A549 (cell line): ENCODE results near the gene ZSCAN22. TPM values are rescaled to one million over a fixed set of nuclear protein-coding genes. Genes with fewer than 3 reads are reported as not detected.
A peak's percentile ranks its signal among the peaks of the same experiment; 100 is the strongest.

Experiments
- ATAC-seq, 2 experiments: fragments of 200-7000 bp in 1 of 2; fragments of >200 bp in 1 of 2; cut with Nextera tagmentation in 1 of 2; cut with Tn5 transposase in 1 of 2; 3 replicates each; pipeline versions ENCODE4 v1.8.0 to v1.9.1; 2018 to 2020; ENCODE audit warnings: mild to moderate bottlenecking in 1 of 2, moderate library complexity in 1 of 2
- CTCF ChIA-PET: fragments of 300-600 bp; sonication (Branson Sonifier 250); formaldehyde crosslinking; extraction: SDS; loops from one replicate; lab custom pipeline; 2021; ENCODE audit warnings: antibody characterized with exemption, inconsistent platforms; lab: Yijun Ruan, JAX
- POLR2A ChIA-PET: fragments of 350-600 bp; formaldehyde crosslinking; extraction: SDS; loops from one replicate; lab custom pipeline; 2021; ENCODE audit warnings: antibody characterized with exemption, inconsistent platforms; lab: Yijun Ruan, JAX
- DNase-seq, 2 experiments: peaks; one replicate each; pipeline versions ENCODE4 v3.0.0 to v3.0.0-alpha.2; 2011 to 2016; ENCODE audit warnings: low read depth in 1 of 2, low spot score in 1 of 2
- FAIRE-seq: peaks from 2 replicates; lab custom pipeline; 2011; peaks lifted over from hg19 to GRCh38; lab: Jason Lieb, UNC
- H3K27ac ChIP-seq, 2 experiments: fragments of >200 bp; sonication (Bioruptor Twin); formaldehyde crosslinking; 3 replicates each; pipeline ENCODE4 v1.5.1; 2016 to 2017
- H3K4me1 ChIP-seq: fragments of >200 bp; sonication (Bioruptor Twin); formaldehyde crosslinking; 3 replicates; pipeline ENCODE4 v1.6.1; 2016
- H3K4me2 ChIP-seq: fragments of >200 bp; sonication (Bioruptor Twin); formaldehyde crosslinking; 3 replicates; pipeline ENCODE4 v1.6.1; 2016
- H3K4me3 ChIP-seq: fragments of >200 bp; sonication (Bioruptor Twin); formaldehyde crosslinking; 3 replicates; pipeline ENCODE4 v1.5.1; 2016
- H3K9me3 ChIP-seq: fragments of >200 bp; sonication (Bioruptor Twin); formaldehyde crosslinking; 3 replicates; pipeline ENCODE4 v1.6.1; 2016
- CEBPB ChIP-seq, 2 experiments: fragments of >200 bp in 1 of 2; sonication (Bioruptor Twin) in 1 of 2; formaldehyde crosslinking in 1 of 2; IDR thresholded peaks; 2 replicates each; pipeline ENCODE4 v1.6.1; 2012 to 2016
- EP300 ChIP-seq, 2 experiments: fragments of >200 bp; sonication (Bioruptor Twin); formaldehyde crosslinking; IDR thresholded peaks; 2 replicates in 1 of 2; 3 replicates in 1 of 2; pipeline ENCODE4 v1.6.1; 2016 to 2017
- ESRRA ChIP-seq: fragments of 150-350 bp; IDR thresholded peaks from 2 replicates; pipeline ENCODE4 v1.6.1; 2014; ENCODE audit warnings: mild to moderate bottlenecking, low read length, borderline replicate concordance
- FOSB ChIP-seq: fragments of 250-450 bp; sonication (Bioruptor Pico); IDR thresholded peaks from 2 replicates; pipeline ENCODE4 v1.5.0; 2020; ENCODE audit warnings: mild to moderate bottlenecking, moderate library complexity
- FOXS1 ChIP-seq: fragments of 250-450 bp; sonication (Bioruptor Pico); IDR thresholded peaks from 2 replicates; pipeline ENCODE4 v1.5.0; 2020; ENCODE audit warnings: mild to moderate bottlenecking, moderate library complexity
- HDAC2 ChIP-seq: fragments of 200-600 bp; sonication (generic); IDR thresholded peaks from 2 replicates; pipeline ENCODE4 v1.6.1; 2016
- HOXB13 ChIP-seq: fragments of 250-450 bp; sonication (Bioruptor Pico); IDR thresholded peaks from 2 replicates; pipeline ENCODE4 v1.5.0; 2020; ENCODE audit warnings: low read depth, mild to moderate bottlenecking, moderate library complexity
- NR3C1 ChIP-seq: fragments of >200 bp; sonication (Bioruptor Twin); formaldehyde crosslinking; IDR thresholded peaks from 3 replicates; pipeline ENCODE4 v1.6.1; 2017
- PHF8 ChIP-seq: fragments of 200-600 bp; sonication (generic); IDR thresholded peaks from 2 replicates; pipeline ENCODE4 v1.6.1; 2016; ENCODE audit warnings: low read depth, mild to moderate bottlenecking, antibody characterized with exemption, moderate library complexity, borderline replicate concordance
- TP53 ChIP-seq: fragments of 250-450 bp; sonication (Bioruptor Pico); IDR thresholded peaks from 2 replicates; pipeline ENCODE4 v1.5.0; 2021; ENCODE audit warnings: mild to moderate bottlenecking, moderate library complexity
- ZC3H11A ChIP-seq: fragments of 450-650 bp; IDR thresholded peaks from 2 replicates; pipeline ENCODE4 v1.6.1; 2014; ENCODE audit warnings: antibody characterized with exemption, mild to moderate bottlenecking
- ZSCAN20 ChIP-seq: fragments of 250-450 bp; sonication (Bioruptor Pico); IDR thresholded peaks from 2 replicates; pipeline ENCODE4 v1.8.0; 2022; ENCODE audit warnings: mild to moderate bottlenecking, moderate library complexity
- WGBS: methylation state at CpG from one replicate; pipeline ENCODE4 v1.1.6; 2017; ENCODE audit errors: missing lambda C conversion rate; 5-methylcytosine and 5-hydroxymethylcytosine counted together
- polyA plus RNA-seq, 4 experiments: library from polyadenylated mRNA; depleted of rRNA in 3 of 4; stranded (reverse); fragments of >200 nt; fragmentation: RNase III in 1 of 4; extraction: RNeasy Plus Mini Kit Qiagen cat#74134 plus additional on column Dnase treatment in 1 of 4; gene quantifications; 2 replicates in 3 of 4; 3 replicates in 1 of 4; pipeline ENCODE4 v1.2.3, GENCODE V29; 2011 to 2017
- TF ChIP-seq, protein P1 (sequence below): IDR thresholded peaks from 2 replicates; pipeline ENCODE4 v1.6.1; 2012; ENCODE audit warnings: low read depth, borderline replicate concordance
- TF ChIP-seq, protein P2 (sequence below): fragments of >200 bp; sonication (Bioruptor Twin); formaldehyde crosslinking; IDR thresholded peaks from 3 replicates; pipeline ENCODE4 v1.5.1; 2016
- TF ChIP-seq, protein P3 (sequence below): fragments of >200 bp; sonication (Bioruptor Twin); formaldehyde crosslinking; IDR thresholded peaks from 2 replicates; pipeline ENCODE4 v1.6.1; 2016
- TF ChIP-seq, protein P4 (sequence below): IDR thresholded peaks from 2 replicates; pipeline ENCODE4 v1.6.1; 2012
- TF ChIP-seq, protein P5 (sequence below): fragments of 200-600 bp; sonication (generic); IDR thresholded peaks from 2 replicates; pipeline ENCODE4 v1.6.1; 2016; ENCODE audit warnings: antibody characterized with exemption, mild to moderate bottlenecking, moderate library complexity

ZSCAN22 gene
- polyA plus RNA-seq, 2 of the 4 experiments (the other 2 are of a cell fraction), result 2.0 to 4.4 TPM

DNA sequence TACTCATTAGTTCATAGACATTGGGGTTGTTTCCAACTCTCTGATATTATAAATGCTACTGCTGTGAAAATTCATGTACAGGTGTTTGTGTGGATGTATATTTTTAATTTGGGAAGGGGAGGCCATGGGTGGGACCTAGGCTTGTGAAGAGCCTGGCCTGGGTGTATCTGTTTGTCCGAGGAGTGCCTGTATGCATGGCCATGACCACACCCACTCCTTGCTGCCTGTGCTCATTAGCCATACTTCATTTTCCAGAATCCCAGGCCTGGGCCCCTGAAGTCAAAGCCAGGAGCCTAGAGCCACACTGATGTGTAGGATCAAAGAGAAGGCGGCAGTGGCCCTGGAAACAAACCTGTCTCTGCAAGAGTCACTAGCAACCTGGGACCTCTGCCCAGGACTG is 11.2 kb upstream of the ZSCAN22 start:
- H3K9me3 ChIP-seq, result peaks cover 52% of the 10 kb centered on the region
- CTCF ChIA-PET, result interaction anchor here (1.2 kb wide), 1 partner anchor 11 kb away, joined by 3 read pairs; no protein-coding TSS in a partner anchor
- FAIRE-seq, result no peak
- no peak overlapping the region for H3K4me2 ChIP-seq
- WGBS, result 88% methylated on average over 2 of the region's 2 CpGs
- no peak for TF ChIP-seq EP300 (IDR thresholded peaks at IDR 0.05)
- TF ChIP-seq HDAC2, result no peak
- no peak for TF ChIP-seq FOSB (CRISPR knock-in tag)
- TF ChIP-seq, protein P1, sequence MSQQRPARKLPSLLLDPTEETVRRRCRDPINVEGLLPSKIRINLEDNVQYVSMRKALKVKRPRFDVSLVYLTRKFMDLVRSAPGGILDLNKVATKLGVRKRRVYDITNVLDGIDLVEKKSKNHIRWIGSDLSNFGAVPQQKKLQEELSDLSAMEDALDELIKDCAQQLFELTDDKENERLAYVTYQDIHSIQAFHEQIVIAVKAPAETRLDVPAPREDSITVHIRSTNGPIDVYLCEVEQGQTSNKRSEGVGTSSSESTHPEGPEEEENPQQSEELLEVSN, result no peak
- no peak for TF ChIP-seq PHF8
- no peak for TF ChIP-seq ESRRA
- TF ChIP-seq ZC3H11A, result no peak
- TF ChIP-seq FOXS1 (CRISPR knock-in tag), result no peak
- TF ChIP-seq NR3C1, result no peak
- no peak for TF ChIP-seq TP53 (CRISPR knock-in tag)
- TF ChIP-seq, all 56 proteins: peak for 0
- Histone ChIP-seq H3K27ac (no peak overlapping the region), H3K4me1 (no peaks in the 10 kb centered on the region), H3K4me3 (no peak overlapping the region)
- ATAC-seq, result no peak
- POLR2A ChIA-PET, result no interaction called here
- DNase-seq, result no peak

DNA sequence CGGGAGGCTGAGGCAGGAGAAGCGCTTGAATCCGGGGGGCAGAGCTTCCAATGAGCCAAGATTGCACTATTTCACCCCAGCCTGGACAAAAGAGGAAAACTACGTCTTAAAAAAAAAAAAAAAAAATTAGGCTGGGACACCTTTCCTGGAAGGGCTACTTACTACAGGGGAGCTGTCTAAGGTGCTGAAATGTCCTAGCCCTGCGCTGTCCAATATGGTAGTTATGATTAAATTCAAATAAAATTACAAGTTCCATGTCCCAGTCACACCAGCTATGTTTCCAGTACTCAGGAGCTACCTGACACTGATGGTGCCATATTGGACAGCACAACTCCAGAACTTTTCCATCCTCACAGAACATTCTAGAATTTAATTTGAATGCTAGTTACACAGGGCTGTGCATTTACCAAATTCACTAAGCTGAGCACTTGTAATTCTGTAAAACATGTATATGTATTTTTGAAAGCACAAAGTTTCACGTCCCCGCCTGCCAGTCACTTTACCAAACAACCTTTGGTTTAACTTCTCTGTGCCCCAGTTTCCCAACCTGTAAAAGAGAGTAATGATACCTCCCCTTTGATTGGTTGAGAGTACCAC is 9.2 kb upstream of the ZSCAN22 start:
- ChIA-PET POLR2A (interaction anchor here (0.6 to 2.8 kb wide), 4 partner anchors 9 to 155 kb away, joined by 3 to 11 read pairs (median 6); partner anchors contain the start of genes ERVK3-1, ZNF497 and ZSCAN22), CTCF (interaction anchor here (0.6 to 1.4 kb wide), 4 partner anchors 13 to 25 kb away, joined by 3 to 4 read pairs (median 4); no protein-coding TSS in a partner anchor)
- Histone ChIP-seq H3K4me1 (no peaks in the 10 kb centered on the region), H3K27ac (no peak overlapping the region), H3K4me2 (no peak overlapping the region), H3K9me3 (peaks cover 47% of the 10 kb centered on the region), H3K4me3 (no peak overlapping the region)
- 77% methylated on average over 7 of the region's 7 CpGs for WGBS
- DNase-seq, result peak in 1 of 2 experiments; percentile 51
- TF ChIP-seq, protein P2, sequence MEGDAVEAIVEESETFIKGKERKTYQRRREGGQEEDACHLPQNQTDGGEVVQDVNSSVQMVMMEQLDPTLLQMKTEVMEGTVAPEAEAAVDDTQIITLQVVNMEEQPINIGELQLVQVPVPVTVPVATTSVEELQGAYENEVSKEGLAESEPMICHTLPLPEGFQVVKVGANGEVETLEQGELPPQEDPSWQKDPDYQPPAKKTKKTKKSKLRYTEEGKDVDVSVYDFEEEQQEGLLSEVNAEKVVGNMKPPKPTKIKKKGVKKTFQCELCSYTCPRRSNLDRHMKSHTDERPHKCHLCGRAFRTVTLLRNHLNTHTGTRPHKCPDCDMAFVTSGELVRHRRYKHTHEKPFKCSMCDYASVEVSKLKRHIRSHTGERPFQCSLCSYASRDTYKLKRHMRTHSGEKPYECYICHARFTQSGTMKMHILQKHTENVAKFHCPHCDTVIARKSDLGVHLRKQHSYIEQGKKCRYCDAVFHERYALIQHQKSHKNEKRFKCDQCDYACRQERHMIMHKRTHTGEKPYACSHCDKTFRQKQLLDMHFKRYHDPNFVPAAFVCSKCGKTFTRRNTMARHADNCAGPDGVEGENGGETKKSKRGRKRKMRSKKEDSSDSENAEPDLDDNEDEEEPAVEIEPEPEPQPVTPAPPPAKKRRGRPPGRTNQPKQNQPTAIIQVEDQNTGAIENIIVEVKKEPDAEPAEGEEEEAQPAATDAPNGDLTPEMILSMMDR, result no peak
- no peak for TF ChIP-seq ZSCAN20 (CRISPR knock-in tag)
- TF ChIP-seq, protein P3, sequence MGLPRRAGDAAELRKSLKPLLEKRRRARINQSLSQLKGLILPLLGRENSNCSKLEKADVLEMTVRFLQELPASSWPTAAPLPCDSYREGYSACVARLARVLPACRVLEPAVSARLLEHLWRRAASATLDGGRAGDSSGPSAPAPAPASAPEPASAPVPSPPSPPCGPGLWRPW, result no peak
- no peak for TF ChIP-seq CEBPB (IDR thresholded peaks at IDR 0.05)
- TF ChIP-seq HOXB13, result 0 out of 2 replicates have a peak, but pooled peaks have one; percentile 45
- TF ChIP-seq, protein P4, sequence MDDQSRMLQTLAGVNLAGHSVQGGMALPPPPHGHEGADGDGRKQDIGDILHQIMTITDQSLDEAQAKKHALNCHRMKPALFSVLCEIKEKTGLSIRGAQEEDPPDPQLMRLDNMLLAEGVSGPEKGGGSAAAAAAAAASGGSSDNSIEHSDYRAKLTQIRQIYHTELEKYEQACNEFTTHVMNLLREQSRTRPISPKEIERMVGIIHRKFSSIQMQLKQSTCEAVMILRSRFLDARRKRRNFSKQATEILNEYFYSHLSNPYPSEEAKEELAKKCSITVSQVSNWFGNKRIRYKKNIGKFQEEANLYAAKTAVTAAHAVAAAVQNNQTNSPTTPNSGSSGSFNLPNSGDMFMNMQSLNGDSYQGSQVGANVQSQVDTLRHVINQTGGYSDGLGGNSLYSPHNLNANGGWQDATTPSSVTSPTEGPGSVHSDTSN, result no peak
- TF ChIP-seq, protein P5, sequence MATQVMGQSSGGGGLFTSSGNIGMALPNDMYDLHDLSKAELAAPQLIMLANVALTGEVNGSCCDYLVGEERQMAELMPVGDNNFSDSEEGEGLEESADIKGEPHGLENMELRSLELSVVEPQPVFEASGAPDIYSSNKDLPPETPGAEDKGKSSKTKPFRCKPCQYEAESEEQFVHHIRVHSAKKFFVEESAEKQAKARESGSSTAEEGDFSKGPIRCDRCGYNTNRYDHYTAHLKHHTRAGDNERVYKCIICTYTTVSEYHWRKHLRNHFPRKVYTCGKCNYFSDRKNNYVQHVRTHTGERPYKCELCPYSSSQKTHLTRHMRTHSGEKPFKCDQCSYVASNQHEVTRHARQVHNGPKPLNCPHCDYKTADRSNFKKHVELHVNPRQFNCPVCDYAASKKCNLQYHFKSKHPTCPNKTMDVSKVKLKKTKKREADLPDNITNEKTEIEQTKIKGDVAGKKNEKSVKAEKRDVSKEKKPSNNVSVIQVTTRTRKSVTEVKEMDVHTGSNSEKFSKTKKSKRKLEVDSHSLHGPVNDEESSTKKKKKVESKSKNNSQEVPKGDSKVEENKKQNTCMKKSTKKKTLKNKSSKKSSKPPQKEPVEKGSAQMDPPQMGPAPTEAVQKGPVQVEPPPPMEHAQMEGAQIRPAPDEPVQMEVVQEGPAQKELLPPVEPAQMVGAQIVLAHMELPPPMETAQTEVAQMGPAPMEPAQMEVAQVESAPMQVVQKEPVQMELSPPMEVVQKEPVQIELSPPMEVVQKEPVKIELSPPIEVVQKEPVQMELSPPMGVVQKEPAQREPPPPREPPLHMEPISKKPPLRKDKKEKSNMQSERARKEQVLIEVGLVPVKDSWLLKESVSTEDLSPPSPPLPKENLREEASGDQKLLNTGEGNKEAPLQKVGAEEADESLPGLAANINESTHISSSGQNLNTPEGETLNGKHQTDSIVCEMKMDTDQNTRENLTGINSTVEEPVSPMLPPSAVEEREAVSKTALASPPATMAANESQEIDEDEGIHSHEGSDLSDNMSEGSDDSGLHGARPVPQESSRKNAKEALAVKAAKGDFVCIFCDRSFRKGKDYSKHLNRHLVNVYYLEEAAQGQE, result peak; percentile 94
- peak; percentile 40 to 58; a peak in 4 of 6 replicates for ATAC-seq
- no peak for FAIRE-seq
